H9 (cell line): ENCODE results near the gene SEMA6C. TPM values are rescaled to one million over a fixed set of nuclear protein-coding genes. Genes with fewer than 3 reads are reported as not detected.

Experiments used
- DNase-seq: peaks from one replicate; pipeline ENCODE4 v3.0.0-alpha.2; 2017
- H2AFZ ChIP-seq: one replicate; pipeline ENCODE4 v1.6.1; 2013; ENCODE audit warnings: mild to moderate bottlenecking, low read length, control low read depth, moderate library complexity
- H2AK5ac ChIP-seq: 2 replicates; pipeline ENCODE4 v1.6.1; 2013; ENCODE audit warnings: low read length, control low read depth, mixed read lengths; ENCODE audit not compliant: insufficient read length
- H2BK120ac ChIP-seq: one replicate; pipeline ENCODE4 v1.6.1; 2013; ENCODE audit warnings: low read depth, mild to moderate bottlenecking, low read length, control low read depth, inconsistent platforms; ENCODE audit not compliant: poor library complexity, severe bottlenecking
- H2BK12ac ChIP-seq: 2 replicates; pipeline ENCODE4 v1.6.1; 2013; ENCODE audit warnings: low read length, control low read depth, mixed read lengths, low read depth; ENCODE audit not compliant: insufficient read length
- H2BK15ac ChIP-seq: 2 replicates; pipeline ENCODE4 v1.6.1; 2013; ENCODE audit warnings: low read depth, low read length, control low read depth
- H2BK20ac ChIP-seq: one replicate; pipeline ENCODE4 v1.6.1; 2013; ENCODE audit warnings: low read depth, mild to moderate bottlenecking, low read length, control low read depth, inconsistent platforms; ENCODE audit not compliant: poor library complexity, severe bottlenecking
- H2BK5ac ChIP-seq: 2 replicates; pipeline ENCODE4 v1.6.1; 2013; ENCODE audit warnings: low read length, control low read depth, mixed read lengths; ENCODE audit not compliant: insufficient read length
- H3K14ac ChIP-seq: 2 replicates; pipeline ENCODE4 v1.6.1; 2013; ENCODE audit warnings: low read length, control low read depth; ENCODE audit not compliant: insufficient read depth
- H3K18ac ChIP-seq: 2 replicates; pipeline ENCODE4 v1.6.1; 2013; ENCODE audit warnings: low read depth, mild to moderate bottlenecking, mixed read lengths, low read length, control low read depth; ENCODE audit not compliant: insufficient read length
- H3K23ac ChIP-seq: 2 replicates; pipeline ENCODE4 v1.6.1; 2013; ENCODE audit warnings: low read length, control low read depth, mixed read lengths, low read depth; ENCODE audit not compliant: insufficient read length
- H3K23me2 ChIP-seq: 2 replicates; pipeline ENCODE4 v1.6.1; 2013; ENCODE audit warnings: low read depth, mild to moderate bottlenecking, mixed read lengths, low read length, control low read depth; ENCODE audit not compliant: insufficient read length, poor library complexity, severe bottlenecking
- H3K27ac ChIP-seq: 2 replicates; pipeline ENCODE4 v1.5.1; 2013; ENCODE audit warnings: low read length, control low read depth, mixed read lengths, low read depth; ENCODE audit not compliant: insufficient read length
- H3K27me3 ChIP-seq: 2 replicates; pipeline ENCODE4 v1.6.1; 2013; ENCODE audit warnings: low read length, control low read depth, inconsistent platforms; ENCODE audit not compliant: insufficient read depth
- H3K4ac ChIP-seq: 2 replicates; pipeline ENCODE4 v1.6.1; 2013; ENCODE audit warnings: low read depth, mild to moderate bottlenecking, control low read depth, inconsistent platforms, low read length, moderate library complexity
- H3K4me1 ChIP-seq: 2 replicates; pipeline ENCODE4 v1.6.1; 2013; ENCODE audit warnings: low read length, control low read depth, inconsistent platforms; ENCODE audit not compliant: insufficient read depth
- H3K4me2 ChIP-seq: 2 replicates; pipeline ENCODE4 v1.6.1; 2013; ENCODE audit warnings: low read length, control low read depth, mixed read lengths; ENCODE audit not compliant: insufficient read length, insufficient read depth
- H3K56ac ChIP-seq: 2 replicates; pipeline ENCODE4 v1.6.1; 2013; ENCODE audit warnings: low read depth, mild to moderate bottlenecking, mixed read lengths, low read length, control low read depth; ENCODE audit not compliant: insufficient read length
- H3K79me1 ChIP-seq: 2 replicates; pipeline ENCODE4 v1.6.1; 2013; ENCODE audit warnings: low read depth, mild to moderate bottlenecking, moderate library complexity, low read length, control low read depth, inconsistent platforms; ENCODE audit not compliant: insufficient read depth, poor library complexity, severe bottlenecking
- H3K79me2 ChIP-seq: 2 replicates; pipeline ENCODE4 v1.6.1; 2013; ENCODE audit warnings: low read length, control low read depth, inconsistent platforms; ENCODE audit not compliant: insufficient read depth
- H3K9ac ChIP-seq: 2 replicates; pipeline ENCODE4 v1.6.1; 2013; ENCODE audit warnings: low read length, control low read depth, mixed read lengths; ENCODE audit not compliant: insufficient read length; ENCODE audit errors: extremely low read depth
- H3K9me3 ChIP-seq: one replicate; pipeline ENCODE4 v1.6.1; 2013; ENCODE audit warnings: low read depth, low read length, inconsistent platforms; ENCODE audit not compliant: control insufficient read depth
- H3T11ph ChIP-seq: one replicate; pipeline ENCODE4 v1.6.1; 2013; ENCODE audit warnings: mild to moderate bottlenecking, low read length, control low read depth, inconsistent platforms
- H4K20me1 ChIP-seq: one replicate; pipeline ENCODE4 v1.6.1; 2013; ENCODE audit not compliant: control insufficient read depth, insufficient read length, insufficient read depth
- H4K5ac ChIP-seq: 2 replicates; pipeline ENCODE4 v1.6.1; 2013; ENCODE audit warnings: low read depth, mild to moderate bottlenecking, mixed read lengths, low read length, control low read depth; ENCODE audit not compliant: insufficient read length
- H4K8ac ChIP-seq: replicated peaks from 2 replicates; pipeline ENCODE4 v1.6.1; 2013; ENCODE audit warnings: low read length, control low read depth, mixed read lengths, low read depth; ENCODE audit not compliant: insufficient read length
- H4K91ac ChIP-seq: 2 replicates; pipeline ENCODE4 v1.6.1; 2013; ENCODE audit warnings: low read depth, mild to moderate bottlenecking, moderate library complexity, mixed read lengths, low read length, control low read depth; ENCODE audit not compliant: insufficient read length
- H3K27ac Mint-ChIP-seq, 3 experiments: 2 replicates in 2 of 3; 3 replicates in 1 of 3; pipeline ENCODE4 v1.8.0; 2020 to 2021; ENCODE audit warnings: mixed read lengths in 3 of 3, mild to moderate bottlenecking in 1 of 3, moderate library complexity in 1 of 3
- H3K27me3 Mint-ChIP-seq: 2 replicates; pipeline ENCODE4 v1.8.0; 2021; ENCODE audit warnings: low read depth, mild to moderate bottlenecking, moderate library complexity, mixed read lengths
- H3K36me3 Mint-ChIP-seq, 3 experiments: 2 replicates in 2 of 3; 3 replicates in 1 of 3; pipeline ENCODE4 v1.8.0; 2020 to 2021; ENCODE audit warnings: low read depth in 3 of 3, mixed read lengths in 3 of 3; ENCODE audit not compliant: insufficient read depth in 1 of 3
- H3K4me1 Mint-ChIP-seq, 2 experiments: 2 replicates each; pipeline ENCODE4 v1.8.0; 2020; ENCODE audit warnings: mixed read lengths in 2 of 2
- H3K4me3 Mint-ChIP-seq, 2 experiments: 2 replicates in 1 of 2; 3 replicates in 1 of 2; pipeline ENCODE4 v1.8.0; 2020 to 2021; ENCODE audit warnings: mild to moderate bottlenecking in 2 of 2, mixed read lengths in 2 of 2, moderate library complexity in 1 of 2
- H3K9me3 Mint-ChIP-seq, 2 experiments: 2 replicates in 1 of 2; 3 replicates in 1 of 2; pipeline ENCODE4 v1.8.0; 2020; ENCODE audit warnings: mild to moderate bottlenecking in 2 of 2, mixed read lengths in 2 of 2, moderate library complexity in 1 of 2
- WGBS: extraction: QIAGEN DNeasy Blood & Tissue Kit; methylation state at CpG from one replicate; pipeline ENCODE4 v1.1.7; 2013; ENCODE audit warnings: missing lambda C conversion rate, low lambda C conversion rate, mixed read lengths; ENCODE audit not compliant: insufficient read length; ENCODE audit errors: extremely low coverage; 5-methylcytosine and 5-hydroxymethylcytosine counted together
- total RNA-seq: library from RNA; stranded (reverse); gene quantifications from 2 replicates; pipeline ENCODE4 v1.2.1, GENCODE V29; 2021
- TF ChIP-seq, protein P1 (sequence below): fragments of 200-600 bp; sonication (generic); conservative IDR thresholded peaks from 3 replicates; pipeline ENCODE4 v1.8.0; 2021; ENCODE audit warnings: antibody characterized with exemption, mild to moderate bottlenecking

SEMA6C gene
- total RNA-seq, 1 experiment from 2014 or later = 12.3 TPM

DNA sequence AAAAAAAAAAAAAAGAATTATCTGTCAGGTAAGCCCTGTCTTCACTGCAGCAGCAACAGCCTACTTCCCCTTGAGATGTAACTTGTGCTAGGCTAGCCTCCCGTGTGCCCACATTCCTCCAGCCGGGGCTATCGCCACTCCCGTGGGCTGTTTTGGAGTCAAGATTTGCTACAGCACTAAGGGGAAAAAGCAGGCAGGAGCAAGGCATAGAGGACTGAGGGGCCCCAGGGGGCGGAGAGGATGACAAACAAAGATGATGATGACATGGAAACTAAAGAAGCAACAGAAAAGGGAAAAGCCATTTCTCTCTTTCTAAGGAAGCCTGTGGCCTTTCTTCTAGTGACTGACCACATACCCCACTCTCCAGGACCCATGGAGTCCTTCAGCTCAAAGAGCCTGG lies 11.9 kb upstream of the SEMA6C start:
- H3K27ac Mint-ChIP-seq = no peak overlapping the region; a peak in 1 of 7 replicates
- no CpG with 5 or more reads among the region's 5 CpGs for WGBS
- TF ChIP-seq, protein P1, sequence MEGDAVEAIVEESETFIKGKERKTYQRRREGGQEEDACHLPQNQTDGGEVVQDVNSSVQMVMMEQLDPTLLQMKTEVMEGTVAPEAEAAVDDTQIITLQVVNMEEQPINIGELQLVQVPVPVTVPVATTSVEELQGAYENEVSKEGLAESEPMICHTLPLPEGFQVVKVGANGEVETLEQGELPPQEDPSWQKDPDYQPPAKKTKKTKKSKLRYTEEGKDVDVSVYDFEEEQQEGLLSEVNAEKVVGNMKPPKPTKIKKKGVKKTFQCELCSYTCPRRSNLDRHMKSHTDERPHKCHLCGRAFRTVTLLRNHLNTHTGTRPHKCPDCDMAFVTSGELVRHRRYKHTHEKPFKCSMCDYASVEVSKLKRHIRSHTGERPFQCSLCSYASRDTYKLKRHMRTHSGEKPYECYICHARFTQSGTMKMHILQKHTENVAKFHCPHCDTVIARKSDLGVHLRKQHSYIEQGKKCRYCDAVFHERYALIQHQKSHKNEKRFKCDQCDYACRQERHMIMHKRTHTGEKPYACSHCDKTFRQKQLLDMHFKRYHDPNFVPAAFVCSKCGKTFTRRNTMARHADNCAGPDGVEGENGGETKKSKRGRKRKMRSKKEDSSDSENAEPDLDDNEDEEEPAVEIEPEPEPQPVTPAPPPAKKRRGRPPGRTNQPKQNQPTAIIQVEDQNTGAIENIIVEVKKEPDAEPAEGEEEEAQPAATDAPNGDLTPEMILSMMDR = no peak

More for the DNA sequence above, 11.9 kb upstream of the SEMA6C start:
- Histone ChIP-seq H2BK5ac (no peak overlapping the region), H3K79me2 (no peaks in the 10 kb centered on the region), H4K20me1 (no peaks in the 10 kb centered on the region), H2AFZ (no peak overlapping the region), H3K18ac (no peak overlapping the region), H3K4ac (no peak overlapping the region), H2BK120ac (no peak overlapping the region), H3K23ac (no peak overlapping the region), H3K27ac (no peak overlapping the region), H3K9me3 (no peaks in the 10 kb centered on the region), H2BK12ac (no peak overlapping the region), H3K27me3 (no peaks in the 10 kb centered on the region), H3K4me2 (no peak overlapping the region), H3K79me1 (no peaks in the 10 kb centered on the region), H4K8ac (no peak overlapping the region), H3T11ph (no peak overlapping the region), H3K4me1 (no peaks in the 10 kb centered on the region), H3K9ac (no peak overlapping the region), H4K5ac (no peak overlapping the region), H2AK5ac (no peak overlapping the region), H2BK15ac (no peak overlapping the region), H2BK20ac (no peak overlapping the region), H3K23me2 (no peaks in the 10 kb centered on the region), H3K56ac (no peak overlapping the region), H4K91ac (no peak overlapping the region), H3K14ac (no peak overlapping the region)
- no peak for DNase-seq
- H3K4me1 Mint-ChIP-seq = peaks cover 9 to 10% of the 10 kb centered on the region in 2 experiments; a peak in 3 of 4 replicates
- H3K27me3 Mint-ChIP-seq = no peaks in the 10 kb centered on the region
- peaks cover 5 to 29% (median 21%) of the 10 kb centered on the region in 3 experiments; a peak in 6 of 7 replicates for H3K36me3 Mint-ChIP-seq
- no peak overlapping the region; a peak in 1 of 5 replicates for H3K4me3 Mint-ChIP-seq
- H3K9me3 Mint-ChIP-seq = no peaks in the 10 kb centered on the region; a peak in 1 of 5 replicates
